ENCODE data around the gene RPS25.
A peak's percentile ranks its signal among the peaks of the same experiment; 100 is the strongest.
"Not testable (repeated sequence)": the region's sequence is repeated elsewhere in the genome, so short reads cannot be mapped to it uniquely, and the experiment has no call there.

RPS25 gene

GRCh38 chr11:119018074-119018938 is at the start of gene RPS25, which contains the start of gene TRAPPC4:
Gene RPS25, minus strand, starts transcription at chr11:119018343. Its CDS starts 59 bp downstream, at chr11:119018284.
Gene TRAPPC4, plus strand, starts transcription at chr11:119018766. Its CDS starts 30 bp downstream, at chr11:119018796.
- peak; percentile 89 for DNase-seq (ENCODE audit: low spot score)

GRCh38 chr11:119067371-119068222 is 49.5 kb upstream of the RPS25 start, which contains the start of gene VPS11:
Gene VPS11, plus strand, starts transcription at chr11:119067818. Its CDS starts 6 bp downstream, at chr11:119067824.
- peak; percentile 98 for DNase-seq (ENCODE audit: low spot score)

- DNase-seq (ENCODE audit: low spot score) = peak; percentile 67
Observed at GRCh38 chr11:119065369-119065768, 47.2 kb upstream of the RPS25 start.

- DNase-seq (ENCODE audit: low spot score) = no peak
Observed at GRCh38 chr11:119062779-119063178, 44.6 kb upstream of the RPS25 start.

GRCh38 chr11:119061256-119061655 is 43.1 kb upstream of the RPS25 start:
- DNase-seq (ENCODE audit: low spot score) = no peak

GRCh38 chr11:119059128-119059527 is 41.0 kb upstream of the RPS25 start:
- DNase-seq (ENCODE audit: low spot score) = not testable (repeated sequence)

- peak; percentile 97 for DNase-seq (ENCODE audit: low spot score)
Observed at GRCh38 chr11:119057000-119057769, 39.0 kb upstream of the RPS25 start, which contains the start of gene HYOU1. Gene HYOU1, minus strand, starts transcription at chr11:119057205. Its CDS starts 1,045 bp downstream, at chr11:119056160.

GRCh38 chr11:119056421-119056999 is 38.4 kb upstream of the RPS25 start:
- DNase-seq (ENCODE audit: low spot score) = peak; percentile 23

GRCh38 chr11:119055901-119056300 is 37.8 kb upstream of the RPS25 start:
- DNase-seq (ENCODE audit: low spot score) = peak; percentile 28

GRCh38 chr11:119054418-119054817 is 36.3 kb upstream of the RPS25 start:
- no peak for DNase-seq (ENCODE audit: low spot score)

GRCh38 chr11:119052163-119052814 is 34.1 kb upstream of the RPS25 start:
- no peak for DNase-seq (ENCODE audit: low spot score)

GRCh38 chr11:119051440-119052162 is 33.5 kb upstream of the RPS25 start:
- no peak for DNase-seq (ENCODE audit: low spot score)

- DNase-seq (ENCODE audit: low spot score) = no peak
Observed at GRCh38 chr11:119049081-119049480, 30.9 kb upstream of the RPS25 start.

GRCh38 chr11:119048644-119049043 is 30.5 kb upstream of the RPS25 start:
- no peak for DNase-seq (ENCODE audit: low spot score)

GRCh38 chr11:119047205-119047604 is 29.1 kb upstream of the RPS25 start:
- no peak for DNase-seq (ENCODE audit: low spot score)

GRCh38 chr11:119046489-119046888 is 28.3 kb upstream of the RPS25 start:
- DNase-seq (ENCODE audit: low spot score) = no peak

GRCh38 chr11:119044708-119045107 is 26.6 kb upstream of the RPS25 start:
- DNase-seq (ENCODE audit: low spot score) = no peak

- no peak for DNase-seq (ENCODE audit: low spot score)
Observed at GRCh38 chr11:119042927-119043326, 24.8 kb upstream of the RPS25 start.

- DNase-seq (ENCODE audit: low spot score) = no peak
Observed at GRCh38 chr11:119041821-119042514, 23.8 kb upstream of the RPS25 start.

Data from HuH-7 (cell line).